ENCODE results near the gene ZNF827. TPM values are rescaled to one million over a fixed set of nuclear protein-coding genes. Genes with fewer than 3 reads are reported as not detected.

ZNF827 gene
- polyA plus RNA-seq, 1 experiment = 15.1 TPM

- CTCF ChIA-PET = no interaction called here
These were observed 154.6 kb downstream of the ZNF827 start for GRCh38 chr4:145784036-145784435.

DNA sequence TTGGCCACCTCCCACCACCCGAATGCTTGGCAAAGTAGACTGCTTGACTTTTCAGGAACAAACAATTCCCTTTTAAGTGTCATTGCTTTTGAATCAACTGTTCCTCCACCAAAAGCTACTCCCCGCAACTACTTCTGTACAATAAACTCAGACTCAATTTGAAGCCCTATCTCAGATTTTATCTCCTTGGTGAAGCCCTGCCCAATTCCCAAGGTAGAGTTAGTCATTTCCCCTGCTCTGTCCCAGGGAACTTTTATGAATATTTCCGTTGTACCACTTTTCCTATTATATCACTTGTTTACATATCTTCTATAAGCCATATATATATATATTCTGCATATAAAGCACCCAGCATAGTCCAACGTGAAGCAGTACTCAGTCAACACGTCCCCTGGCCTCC is 155.9 kb downstream of the ZNF827 start:
- no peak overlapping the region for H3K4me3 ChIP-seq (ENCODE audit: low read depth, low read length)
- TF ChIP-seq, protein P1, sequence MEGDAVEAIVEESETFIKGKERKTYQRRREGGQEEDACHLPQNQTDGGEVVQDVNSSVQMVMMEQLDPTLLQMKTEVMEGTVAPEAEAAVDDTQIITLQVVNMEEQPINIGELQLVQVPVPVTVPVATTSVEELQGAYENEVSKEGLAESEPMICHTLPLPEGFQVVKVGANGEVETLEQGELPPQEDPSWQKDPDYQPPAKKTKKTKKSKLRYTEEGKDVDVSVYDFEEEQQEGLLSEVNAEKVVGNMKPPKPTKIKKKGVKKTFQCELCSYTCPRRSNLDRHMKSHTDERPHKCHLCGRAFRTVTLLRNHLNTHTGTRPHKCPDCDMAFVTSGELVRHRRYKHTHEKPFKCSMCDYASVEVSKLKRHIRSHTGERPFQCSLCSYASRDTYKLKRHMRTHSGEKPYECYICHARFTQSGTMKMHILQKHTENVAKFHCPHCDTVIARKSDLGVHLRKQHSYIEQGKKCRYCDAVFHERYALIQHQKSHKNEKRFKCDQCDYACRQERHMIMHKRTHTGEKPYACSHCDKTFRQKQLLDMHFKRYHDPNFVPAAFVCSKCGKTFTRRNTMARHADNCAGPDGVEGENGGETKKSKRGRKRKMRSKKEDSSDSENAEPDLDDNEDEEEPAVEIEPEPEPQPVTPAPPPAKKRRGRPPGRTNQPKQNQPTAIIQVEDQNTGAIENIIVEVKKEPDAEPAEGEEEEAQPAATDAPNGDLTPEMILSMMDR (IDR thresholded peaks at IDR 0.05; ENCODE audit: insufficient read depth, low read depth, low read length) = no peak
- no peaks in the 10 kb centered on the region for H3K27me3 ChIP-seq (ENCODE audit: control insufficient read depth, insufficient read depth, low read length)
- ChIA-PET CTCF (interaction anchor here (1.5 kb wide), 1 partner anchor 9 kb away, joined by 4 read pairs; no protein-coding TSS in a partner anchor), POLR2A (no interaction called here)
- peaks cover 1% of the 10 kb centered on the region; the same call in 1 of the 2 replicates for H3K36me3 ChIP-seq (ENCODE audit: control insufficient read depth, insufficient read depth, low read length)
- DNase-seq (ENCODE audit: low read depth) = no peak

More at GRCh38 chr4:145784036-145784435, 154.6 kb downstream of the ZNF827 start:
- POLR2A ChIA-PET = no interaction called here
- no peak overlapping the region for H3K4me3 ChIP-seq (ENCODE audit: low read depth, low read length)
- no peak for DNase-seq (ENCODE audit: low read depth)
- TF ChIP-seq, protein P1 (IDR thresholded peaks at IDR 0.05; ENCODE audit: insufficient read depth, low read depth, low read length) = no peak
- H3K27me3 ChIP-seq (ENCODE audit: control insufficient read depth, insufficient read depth, low read length) = no peaks in the 10 kb centered on the region
- H3K36me3 ChIP-seq (ENCODE audit: control insufficient read depth, insufficient read depth, low read length) = peaks cover 1% of the 10 kb centered on the region; the same call in 1 of the 2 replicates

GRCh38 chr4:145781351-145781750 is 157.3 kb downstream of the ZNF827 start:
- Histone ChIP-seq H3K36me3 (ENCODE audit: control insufficient read depth, insufficient read depth, low read length) (peaks cover 1% of the 10 kb centered on the region; the same call in 1 of the 2 replicates), H3K27me3 (ENCODE audit: control insufficient read depth, insufficient read depth, low read length) (no peaks in the 10 kb centered on the region), H3K4me3 (ENCODE audit: low read depth, low read length) (no peak overlapping the region)
- no peak for DNase-seq (ENCODE audit: low read depth)
- ChIA-PET POLR2A (no interaction called here), CTCF (interaction anchor here (1.1 kb wide), 1 partner anchor 20 kb away, joined by 4 read pairs; no protein-coding TSS in a partner anchor)
- TF ChIP-seq, protein P1 (IDR thresholded peaks at IDR 0.05; ENCODE audit: insufficient read depth, low read depth, low read length) = no peak

- Histone ChIP-seq H3K27me3 (ENCODE audit: control insufficient read depth, insufficient read depth, low read length) (no peaks in the 10 kb centered on the region), H3K36me3 (ENCODE audit: control insufficient read depth, insufficient read depth, low read length) (peaks cover 1% of the 10 kb centered on the region; the same call in 1 of the 2 replicates), H3K4me3 (ENCODE audit: low read depth, low read length) (no peak overlapping the region)
- no peak for DNase-seq (ENCODE audit: low read depth)
- CTCF ChIA-PET = no interaction called here
- POLR2A ChIA-PET = no interaction called here
- TF ChIP-seq, protein P1 (IDR thresholded peaks at IDR 0.05; ENCODE audit: insufficient read depth, low read depth, low read length) = no peak
These were observed 159.3 kb downstream of the ZNF827 start for GRCh38 chr4:145779319-145779801.

DNA sequence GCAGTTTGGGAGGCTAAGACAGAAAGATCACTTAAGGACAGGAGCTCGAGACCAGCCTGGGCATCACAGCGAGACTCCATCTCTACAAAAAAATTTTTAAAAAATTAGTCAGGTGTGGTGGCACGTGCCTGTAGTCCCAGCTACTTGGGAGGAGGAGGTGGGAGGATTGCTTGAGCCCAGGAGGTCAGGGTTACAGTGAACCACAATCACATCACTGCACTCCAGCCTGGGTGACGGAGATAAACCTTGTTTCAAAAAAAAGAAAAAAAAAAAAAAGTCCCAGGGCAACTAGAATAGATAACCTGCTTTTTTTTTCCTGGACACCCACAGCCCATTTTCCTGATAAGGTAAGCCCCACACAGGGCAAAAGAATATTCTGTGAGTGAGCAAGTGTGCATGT is 162.4 kb downstream of the ZNF827 start:
- TF ChIP-seq, protein P1 (IDR thresholded peaks at IDR 0.05; ENCODE audit: insufficient read depth, low read depth, low read length) = no peak
- no peak for DNase-seq (ENCODE audit: low read depth)
- Histone ChIP-seq H3K27me3 (ENCODE audit: control insufficient read depth, insufficient read depth, low read length) (no peaks in the 10 kb centered on the region), H3K36me3 (ENCODE audit: control insufficient read depth, insufficient read depth, low read length) (peaks cover 10% of the 10 kb centered on the region), H3K4me3 (ENCODE audit: low read depth, low read length) (no peak overlapping the region)
- POLR2A ChIA-PET = no interaction called here
- CTCF ChIA-PET = no interaction called here
